Stimulated activated naive B cell treated with anti-CD40 and anti-IgM and Interleukin-4, amounts not matched to agents 10 μg/mL and 1 μg/mL and 100 μg/mL, for 72 hours (primary cell): ENCODE results near the gene FOXO3.

Experiments used
- ATAC-seq, 2 donors: fragments of 150-1000 bp; cut with Tn5 transposase; replicated peaks; 2 replicates each; pipeline ENCODE4 v1.10.0; 2021; ENCODE audit warnings: moderate library complexity in 1 of 2
- DNase-seq: peaks from one replicate; pipeline ENCODE4 v3.0.0; 2021
- H3K27ac Mint-ChIP-seq: one replicate; pipeline ENCODE4 v1.8.0; 2022; ENCODE audit warnings: mild to moderate bottlenecking, mixed read lengths
- H3K27me3 Mint-ChIP-seq, 2 donors: one replicate each; pipeline ENCODE4 v1.8.0; 2022; ENCODE audit warnings: mixed read lengths in 2 of 2
- H3K36me3 Mint-ChIP-seq, 2 donors: one replicate each; pipeline ENCODE4 v1.8.0; 2022; ENCODE audit warnings: mixed read lengths in 2 of 2, mild to moderate bottlenecking in 1 of 2
- H3K4me1 Mint-ChIP-seq, 2 donors: one replicate each; pipeline ENCODE4 v1.8.0; 2022; ENCODE audit warnings: mixed read lengths in 2 of 2, mild to moderate bottlenecking in 1 of 2
- H3K4me3 Mint-ChIP-seq, 2 donors: one replicate each; pipeline ENCODE4 v1.8.0; 2022; ENCODE audit warnings: mild to moderate bottlenecking in 2 of 2, mixed read lengths in 2 of 2, moderate library complexity in 1 of 2
- H3K9me3 Mint-ChIP-seq, 2 donors: one replicate each; pipeline ENCODE4 v1.8.0; 2022; ENCODE audit warnings: mixed read lengths in 2 of 2, mild to moderate bottlenecking in 1 of 2

Gene FOXO3

DNA sequence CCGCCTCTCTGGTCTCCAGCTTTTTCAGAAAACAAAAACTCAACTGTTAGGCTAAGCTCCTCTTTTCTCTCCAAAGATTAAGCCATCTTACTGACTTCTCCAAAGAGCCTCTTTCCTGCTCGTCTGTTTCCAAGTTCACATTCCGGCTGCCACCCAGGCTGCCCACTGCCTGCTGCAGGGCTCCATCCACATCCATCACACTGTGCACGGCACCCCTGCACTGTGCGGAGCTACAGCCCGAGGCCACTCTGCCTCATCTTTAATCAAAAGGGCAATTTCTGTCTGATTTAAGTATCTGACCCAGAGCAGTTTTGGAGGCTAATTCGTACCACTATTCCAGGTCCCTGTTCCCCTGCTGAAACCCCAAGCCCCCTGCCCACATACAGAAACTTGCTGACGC is 145.9 kb downstream of the FOXO3 start:
- H3K36me3 Mint-ChIP-seq = peaks cover 3% of the 10 kb centered on the region in 2 donors
- ATAC-seq = no peak
- no peak overlapping the region for H3K27ac Mint-ChIP-seq

DNA sequence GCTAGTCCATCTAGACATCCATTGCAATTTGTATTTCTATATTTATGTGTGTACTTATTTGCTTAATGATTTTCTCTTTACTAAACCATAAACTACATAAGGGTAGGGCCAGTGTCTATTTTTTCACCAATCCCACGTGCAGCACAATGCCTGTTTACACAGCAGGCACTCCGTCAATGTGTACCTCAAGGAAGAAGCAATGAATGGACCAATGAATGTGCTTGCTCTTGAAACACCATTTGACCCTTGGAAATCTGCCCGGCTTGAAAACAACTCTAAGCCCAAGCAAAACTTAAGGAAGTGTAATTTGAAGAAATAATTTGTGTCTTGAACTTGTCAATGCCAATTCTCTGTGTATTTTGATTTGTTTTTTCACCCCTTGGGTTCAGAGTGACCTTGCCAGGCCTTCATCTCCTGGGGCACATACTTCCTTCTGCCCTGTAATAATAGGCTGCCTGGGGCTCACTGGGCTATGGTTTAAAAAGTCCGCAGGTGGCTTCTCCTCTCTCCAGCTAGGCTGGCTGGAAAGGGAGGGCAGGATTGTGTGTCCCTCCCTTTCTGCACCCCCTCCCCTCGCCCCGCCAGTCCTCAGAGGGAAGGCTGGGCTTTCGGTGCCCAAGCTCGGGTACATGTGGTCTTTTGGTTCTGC is 146.7 kb downstream of the FOXO3 start:
- Mint-ChIP-seq H3K27me3 (no peaks in the 10 kb centered on the region), H3K4me1 (no peaks in the 10 kb centered on the region), H3K36me3 (no peaks in the 10 kb centered on the region), H3K4me3 (no peak overlapping the region), H3K9me3 (peaks cover 2 to 6% of the 10 kb centered on the region in 2 donors), H3K27ac (no peak overlapping the region)
- ATAC-seq (no peak), DNase-seq (no peak)

More for the DNA sequence above, 145.9 kb downstream of the FOXO3 start:
- no peak overlapping the region for H3K4me3 Mint-ChIP-seq
- H3K27me3 Mint-ChIP-seq = no peaks in the 10 kb centered on the region
- H3K9me3 Mint-ChIP-seq = peaks cover 5 to 9% of the 10 kb centered on the region in 2 donors
- no peaks in the 10 kb centered on the region for H3K4me1 Mint-ChIP-seq
- no peak for DNase-seq

DNA sequence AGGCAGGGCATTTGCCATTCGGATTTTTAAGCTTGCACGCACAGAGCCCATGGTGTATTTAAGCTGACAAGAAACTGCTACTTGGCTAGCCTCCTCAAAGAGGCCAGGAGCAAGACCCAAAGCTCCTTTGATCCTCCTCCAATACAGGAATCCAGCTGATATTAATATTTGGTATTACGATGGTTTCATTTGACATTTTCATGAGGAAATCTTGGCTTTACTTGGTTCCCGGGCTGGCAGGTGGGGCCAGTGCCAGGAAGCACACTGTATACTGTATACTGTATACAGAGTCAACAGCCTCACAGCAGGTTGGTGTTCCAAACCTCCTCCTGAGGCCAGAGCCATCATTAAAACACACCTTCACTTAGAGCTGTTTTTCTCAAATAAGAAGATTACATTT is 149.3 kb downstream of the FOXO3 start:
- Mint-ChIP-seq H3K27ac (no peak overlapping the region), H3K9me3 (peaks cover 0 to 3% of the 10 kb centered on the region in 2 donors), H3K4me1 (no peaks in the 10 kb centered on the region), H3K4me3 (no peak overlapping the region), H3K36me3 (no peaks in the 10 kb centered on the region), H3K27me3 (peaks cover 1 to 11% of the 10 kb centered on the region in 2 donors)
- ATAC-seq = no peak
- DNase-seq = no peak

DNA sequence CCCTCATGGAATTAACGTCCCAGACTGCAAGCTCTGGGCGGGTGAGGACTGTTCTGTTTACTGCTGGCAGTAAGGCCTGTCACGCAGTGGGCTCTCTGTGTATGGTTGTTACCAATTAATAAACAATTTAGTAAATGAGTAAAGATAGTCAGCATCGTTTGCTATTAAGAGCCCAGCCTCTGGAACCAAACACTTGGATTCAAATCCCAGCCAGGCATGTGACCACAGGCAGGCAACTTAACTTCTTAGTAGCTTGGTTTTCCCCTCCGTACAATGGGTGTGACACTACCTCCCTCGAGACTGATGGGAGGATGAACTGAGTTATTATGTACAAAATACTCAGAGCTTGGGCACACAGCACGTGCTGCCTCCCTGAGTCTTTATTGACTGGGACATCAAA is 149.8 kb downstream of the FOXO3 start:
- H3K4me1 Mint-ChIP-seq = no peaks in the 10 kb centered on the region
- no peak for ATAC-seq
- H3K36me3 Mint-ChIP-seq = no peaks in the 10 kb centered on the region
- DNase-seq = no peak
- no peak overlapping the region for H3K4me3 Mint-ChIP-seq
- peaks cover 0 to under 1% of the 10 kb centered on the region in 2 donors for H3K9me3 Mint-ChIP-seq
- H3K27me3 Mint-ChIP-seq = peaks cover 7 to 16% of the 10 kb centered on the region in 2 donors
- H3K27ac Mint-ChIP-seq = no peak overlapping the region

DNA sequence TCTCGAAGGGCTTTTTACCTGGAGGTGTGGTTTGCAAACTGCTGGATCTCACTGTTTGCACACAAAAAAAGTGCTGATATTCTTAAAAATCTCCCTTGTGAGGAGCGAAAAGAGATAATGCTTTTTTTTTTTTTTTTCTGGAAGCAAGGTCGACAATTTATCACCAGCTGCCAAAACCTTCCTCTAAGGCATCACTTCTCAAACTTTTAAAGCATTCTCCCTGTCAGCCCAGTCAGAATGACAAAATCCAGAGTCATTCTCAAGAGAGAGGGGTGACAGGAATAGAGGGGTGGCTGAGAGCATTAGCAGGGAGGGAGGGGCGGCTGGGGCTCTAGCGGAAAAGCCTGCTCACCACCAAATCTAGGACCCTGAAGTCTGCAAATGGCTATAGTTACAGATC is 150.4 kb downstream of the FOXO3 start:
- Mint-ChIP-seq H3K4me3 (no peak overlapping the region), H3K4me1 (no peaks in the 10 kb centered on the region), H3K27me3 (peaks cover 11 to 18% of the 10 kb centered on the region in 2 donors), H3K27ac (no peak overlapping the region), H3K36me3 (no peaks in the 10 kb centered on the region), H3K9me3 (no peaks in the 10 kb centered on the region)
- DNase-seq = no peak
- no peak for ATAC-seq

DNA sequence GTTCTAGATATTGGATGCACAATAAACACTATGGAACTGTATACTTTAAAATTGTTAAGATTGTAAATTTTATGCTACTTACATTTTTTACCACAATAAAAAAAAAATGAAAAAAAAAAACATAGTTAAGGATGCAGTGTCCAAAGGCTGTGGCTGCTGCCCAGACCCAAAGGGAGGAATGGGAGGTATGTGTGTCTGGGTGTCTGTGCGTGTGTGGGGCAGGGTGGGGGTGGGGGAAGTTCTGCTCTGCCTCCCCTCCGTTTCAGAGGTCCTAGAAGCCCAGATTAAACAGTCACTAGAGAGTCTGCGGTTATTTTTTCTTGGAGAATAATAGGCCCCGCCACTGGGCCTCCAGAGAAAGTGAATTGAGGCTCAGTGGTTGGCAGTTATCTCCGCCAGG is 151.1 kb downstream of the FOXO3 start:
- no peak for DNase-seq
- Mint-ChIP-seq H3K27ac (no peak overlapping the region), H3K36me3 (no peaks in the 10 kb centered on the region), H3K9me3 (no peaks in the 10 kb centered on the region), H3K4me3 (no peak overlapping the region), H3K4me1 (no peaks in the 10 kb centered on the region), H3K27me3 (peaks cover 11 to 18% of the 10 kb centered on the region in 2 donors)
- ATAC-seq = no peak

DNA sequence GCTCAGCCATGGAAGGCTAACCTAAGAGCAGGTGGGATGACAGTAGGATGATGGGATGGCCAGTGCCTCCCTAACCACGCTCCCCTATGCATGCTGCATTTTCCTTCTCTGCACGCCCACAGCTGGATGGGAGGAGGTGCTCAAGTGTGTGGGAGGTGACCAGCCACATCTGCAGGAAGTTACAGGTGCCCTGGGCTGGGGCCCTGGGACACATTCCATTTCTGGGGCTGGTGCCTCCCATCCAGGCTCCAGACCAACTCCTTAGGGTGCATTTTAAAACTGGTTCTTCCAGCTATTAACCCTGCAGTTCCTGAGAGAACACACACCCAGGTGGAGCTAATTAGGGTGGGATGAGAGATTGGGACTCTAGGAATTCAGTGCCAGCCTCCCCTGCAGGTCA is 152.2 kb downstream of the FOXO3 start:
- no peak for ATAC-seq
- peaks cover 11 to 23% of the 10 kb centered on the region in 2 donors for H3K27me3 Mint-ChIP-seq
- H3K4me1 Mint-ChIP-seq = no peaks in the 10 kb centered on the region
- H3K36me3 Mint-ChIP-seq = no peaks in the 10 kb centered on the region
- no peak for DNase-seq
- no peak overlapping the region for H3K27ac Mint-ChIP-seq
- H3K4me3 Mint-ChIP-seq = no peak overlapping the region
- H3K9me3 Mint-ChIP-seq = no peaks in the 10 kb centered on the region

DNA sequence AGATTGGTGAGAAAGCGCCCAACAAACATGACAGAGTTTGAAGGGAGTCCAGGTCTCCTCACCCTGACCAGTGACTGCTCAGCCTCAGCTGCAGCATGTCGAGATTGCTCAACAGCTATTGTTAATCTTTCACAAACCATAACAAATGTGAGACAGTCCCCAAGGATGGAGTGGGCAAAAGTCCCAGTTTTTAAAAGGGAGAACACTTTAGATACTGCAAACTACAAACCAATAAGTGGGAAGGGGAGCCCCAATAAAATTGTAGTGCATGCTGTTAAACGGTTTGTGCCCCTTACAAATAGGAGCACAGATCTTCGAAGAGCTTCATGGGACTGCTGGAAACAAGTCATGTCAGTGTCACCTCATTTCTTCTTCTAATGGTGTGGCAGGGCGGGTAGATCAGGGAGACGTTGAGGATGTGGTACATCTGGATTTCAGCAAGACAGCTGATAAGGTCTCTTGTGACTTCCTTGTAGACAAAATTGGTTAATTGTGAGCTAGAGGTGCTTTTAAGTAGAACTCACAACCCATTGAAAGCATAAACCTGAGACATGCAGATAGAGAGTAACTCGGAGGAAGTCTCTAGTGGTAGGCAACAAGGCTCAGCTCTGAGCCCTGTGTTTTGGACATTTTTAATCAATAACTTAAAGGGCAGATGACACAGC is 153.5 kb downstream of the FOXO3 start:
- DNase-seq (no peak), ATAC-seq (no peak)
- no peak overlapping the region for H3K27ac Mint-ChIP-seq

DNA sequence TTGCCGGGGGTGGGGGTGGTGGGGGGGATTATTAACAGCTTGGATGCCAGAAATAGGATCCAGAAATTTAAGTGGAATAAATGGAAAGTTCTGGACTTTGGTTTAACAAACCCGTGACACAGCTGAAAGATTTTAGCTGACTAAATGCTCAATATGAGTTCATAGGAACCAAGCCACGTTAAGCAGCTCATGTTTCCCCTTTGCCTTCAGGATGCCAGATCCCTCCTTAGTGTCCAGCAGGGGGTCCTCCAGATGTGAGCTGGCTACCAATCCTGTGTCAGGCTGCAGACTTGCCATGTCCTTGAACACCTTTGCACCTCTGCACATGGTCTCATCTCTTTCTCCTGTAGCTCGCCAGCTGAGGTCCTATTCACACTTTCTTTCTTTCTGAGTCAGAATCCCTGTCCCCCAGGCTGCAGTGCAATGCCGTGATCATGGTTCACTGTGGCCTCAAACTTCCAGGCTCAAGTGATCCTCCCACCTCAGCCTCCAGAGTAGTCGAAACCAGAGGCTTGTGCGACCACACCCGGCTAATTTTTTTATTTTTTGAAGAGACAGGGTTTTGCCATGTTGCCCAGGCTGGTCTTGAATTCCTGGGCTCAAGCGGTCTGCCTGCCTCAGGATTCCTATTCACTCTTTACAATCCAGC is 154.2 kb downstream of the FOXO3 start:
- no peak for ATAC-seq

More for the DNA sequence above, 153.5 kb downstream of the FOXO3 start:
- Mint-ChIP-seq H3K4me1 (no peaks in the 10 kb centered on the region), H3K27me3 (peaks cover 14 to 23% of the 10 kb centered on the region in 2 donors), H3K4me3 (no peak overlapping the region), H3K9me3 (no peaks in the 10 kb centered on the region), H3K36me3 (peaks cover 0 to 2% of the 10 kb centered on the region in 2 donors)

DNA sequence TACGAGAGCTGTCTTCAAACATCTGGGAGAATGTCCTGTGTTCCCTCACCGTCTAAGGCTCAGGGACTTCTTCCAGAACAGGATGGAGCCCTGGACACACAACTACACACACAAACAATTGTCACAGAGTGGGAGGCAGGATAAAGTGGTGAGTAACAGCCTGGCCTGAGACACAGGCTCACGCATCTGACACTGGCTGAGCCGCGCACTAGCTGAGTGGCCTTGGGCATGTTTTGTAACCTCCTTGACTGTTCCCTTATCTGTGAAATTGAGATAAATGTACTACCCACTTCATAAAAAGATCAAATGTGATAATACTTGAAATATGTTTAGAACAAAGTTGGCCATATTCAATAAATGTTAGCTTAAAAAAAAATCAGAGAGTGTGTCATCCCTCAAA is 155.1 kb downstream of the FOXO3 start:
- H3K27ac Mint-ChIP-seq = no peak overlapping the region
- DNase-seq = no peak
- no peaks in the 10 kb centered on the region for H3K9me3 Mint-ChIP-seq
- no peak overlapping the region for H3K4me3 Mint-ChIP-seq
- H3K27me3 Mint-ChIP-seq = peaks cover 17 to 25% of the 10 kb centered on the region in 2 donors
- ATAC-seq = no peak
- peaks cover 0 to under 1% of the 10 kb centered on the region in 2 donors for H3K4me1 Mint-ChIP-seq
- H3K36me3 Mint-ChIP-seq = peaks cover 0 to 3% of the 10 kb centered on the region in 2 donors

More for the DNA sequence above, 154.2 kb downstream of the FOXO3 start:
- no peaks in the 10 kb centered on the region for H3K4me1 Mint-ChIP-seq
- peaks cover 17 to 23% of the 10 kb centered on the region in 2 donors for H3K27me3 Mint-ChIP-seq
- peaks cover 0 to 3% of the 10 kb centered on the region in 2 donors for H3K36me3 Mint-ChIP-seq
- H3K27ac Mint-ChIP-seq = no peak overlapping the region
- H3K4me3 Mint-ChIP-seq = no peak overlapping the region
- no peak for DNase-seq
- H3K9me3 Mint-ChIP-seq = no peaks in the 10 kb centered on the region

DNA sequence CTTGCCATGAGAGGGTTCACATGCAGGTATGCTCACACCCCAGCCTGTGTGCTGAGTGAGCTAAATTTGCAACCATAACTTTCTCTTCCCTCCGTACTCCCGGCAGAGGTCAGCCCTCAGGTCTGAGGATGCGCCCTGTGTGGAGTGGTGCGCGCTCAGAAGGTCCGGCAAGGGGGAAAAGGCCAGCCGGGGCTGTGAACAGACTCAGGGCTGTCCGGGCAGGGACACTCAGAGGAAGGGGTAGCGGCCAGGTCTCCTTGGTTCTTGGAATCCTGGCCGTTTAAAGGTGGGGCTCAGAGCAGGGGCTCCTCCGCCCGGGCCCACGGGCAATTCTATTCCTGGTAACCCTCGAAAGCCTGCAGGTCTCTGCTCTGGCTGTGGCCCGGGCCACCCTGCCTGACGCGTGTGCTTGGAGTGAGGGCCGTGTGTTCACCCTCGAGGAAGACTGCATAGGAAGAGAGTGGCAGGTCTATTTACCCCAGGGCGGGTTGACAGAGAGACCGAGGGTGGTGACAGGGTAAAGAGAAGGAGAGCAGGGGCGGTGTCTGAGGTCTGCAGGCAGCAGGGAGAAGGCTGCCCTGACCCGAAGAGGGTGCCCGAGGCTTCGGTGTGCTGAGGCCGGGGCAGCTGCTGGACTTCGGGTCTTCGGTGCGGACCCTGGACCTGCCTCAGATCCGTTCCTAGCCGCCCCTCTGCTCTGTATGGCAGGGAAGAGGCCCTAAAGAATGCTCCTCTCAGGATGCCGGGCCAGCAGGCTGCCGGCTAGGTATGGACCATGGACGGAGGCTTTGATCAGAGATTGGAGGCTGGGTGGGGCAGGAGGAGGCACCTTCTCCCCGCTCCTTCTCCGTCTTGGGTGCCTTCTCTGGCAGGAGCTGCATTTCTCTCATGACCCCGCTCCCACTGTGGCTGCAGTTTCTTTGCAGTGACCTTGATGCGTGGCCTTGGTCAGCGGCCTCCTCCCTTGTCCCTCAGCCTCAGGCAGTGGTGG is 156.4 kb downstream of the FOXO3 start:
- peaks cover 27 to 34% of the 10 kb centered on the region in 2 donors for H3K27me3 Mint-ChIP-seq
- peaks cover 3 to 10% of the 10 kb centered on the region in 2 donors for H3K4me1 Mint-ChIP-seq
- no peak overlapping the region for H3K4me3 Mint-ChIP-seq
- ATAC-seq (no peak), DNase-seq (no peak)
- peaks cover 0 to 3% of the 10 kb centered on the region in 2 donors for H3K36me3 Mint-ChIP-seq
- no peak overlapping the region for H3K27ac Mint-ChIP-seq
- H3K9me3 Mint-ChIP-seq = no peaks in the 10 kb centered on the region

DNA sequence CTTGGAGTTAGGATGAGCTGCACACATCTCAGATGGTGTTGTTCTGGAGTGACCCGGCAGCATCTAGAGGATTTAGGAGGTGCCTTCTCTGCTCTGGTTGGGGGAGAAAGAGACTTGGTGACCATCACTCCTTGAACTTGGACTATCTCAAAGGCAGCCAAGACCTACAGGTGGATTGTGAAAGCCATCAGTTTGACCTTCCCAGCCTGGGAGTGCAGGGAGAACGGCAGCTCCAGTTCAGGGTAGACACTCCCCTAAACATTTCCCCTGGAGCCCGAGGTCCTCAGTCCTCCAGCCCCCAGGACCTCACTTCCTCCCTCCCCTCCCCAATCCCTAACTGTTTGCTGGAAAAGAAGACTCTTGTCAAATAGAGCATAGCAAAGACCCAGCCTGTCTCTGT is 158.8 kb downstream of the FOXO3 start:
- peaks cover 6 to 8% of the 10 kb centered on the region in 2 donors for H3K36me3 Mint-ChIP-seq
- H3K27ac Mint-ChIP-seq = no peak overlapping the region
- peaks cover 3 to 10% of the 10 kb centered on the region in 2 donors for H3K4me1 Mint-ChIP-seq
- no peak for DNase-seq
- peaks cover 5 to 6% of the 10 kb centered on the region in 2 donors for H3K9me3 Mint-ChIP-seq
- peaks cover 25 to 27% of the 10 kb centered on the region in 2 donors for H3K27me3 Mint-ChIP-seq
- H3K4me3 Mint-ChIP-seq = no peak overlapping the region
- no peak for ATAC-seq

DNA sequence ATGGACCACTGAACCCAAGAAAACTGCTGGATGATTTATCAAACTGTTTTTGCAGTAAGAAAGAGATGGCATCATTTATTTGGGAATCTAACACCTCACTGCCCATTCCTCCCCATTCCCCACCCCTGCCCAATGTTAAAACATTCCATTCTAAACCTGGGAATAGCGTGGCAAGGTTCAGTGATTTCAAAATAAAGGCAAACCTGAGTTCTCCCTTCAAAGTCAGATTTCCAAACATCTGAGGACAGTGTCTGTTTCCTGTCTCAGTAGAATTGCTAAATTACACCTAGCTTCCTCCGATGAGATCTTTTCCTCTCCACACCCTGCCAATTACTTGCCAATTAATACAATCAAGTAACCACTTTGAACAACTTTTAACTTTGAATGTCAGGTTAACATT is 160.1 kb downstream of the FOXO3 start:
- ATAC-seq (no peak), DNase-seq (no peak)
- Mint-ChIP-seq H3K27ac (no peak overlapping the region), H3K27me3 (peaks cover 16 to 18% of the 10 kb centered on the region in 2 donors), H3K9me3 (peaks cover 5 to 6% of the 10 kb centered on the region in 2 donors), H3K4me3 (no peak overlapping the region), H3K36me3 (peaks cover 6 to 8% of the 10 kb centered on the region in 2 donors), H3K4me1 (peaks cover 3 to 10% of the 10 kb centered on the region in 2 donors)

DNA sequence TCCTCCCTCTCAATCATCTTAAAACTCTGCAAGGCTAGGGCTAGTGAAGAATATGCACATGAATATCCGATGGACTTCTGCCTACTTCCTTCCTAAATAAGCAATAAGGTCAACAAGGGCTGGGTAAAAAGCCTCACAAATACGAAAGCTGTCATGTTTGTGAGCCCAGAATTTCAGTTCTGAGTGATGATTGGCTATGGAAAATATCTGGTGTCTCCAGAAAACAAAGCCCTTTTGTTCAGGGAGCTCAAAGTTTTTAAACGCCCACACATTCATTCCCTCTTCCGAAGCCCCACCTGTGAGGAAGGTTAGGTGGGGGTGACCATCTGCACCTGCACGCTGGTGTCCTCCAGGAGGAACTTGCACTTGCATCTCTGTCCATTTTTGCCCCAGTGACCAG is 160.6 kb downstream of the FOXO3 start:
- peaks cover 6 to 8% of the 10 kb centered on the region in 2 donors for H3K36me3 Mint-ChIP-seq
- DNase-seq = no peak
- H3K27me3 Mint-ChIP-seq = peaks cover 16 to 17% of the 10 kb centered on the region in 2 donors
- no peak overlapping the region for H3K27ac Mint-ChIP-seq
- H3K4me3 Mint-ChIP-seq = no peak overlapping the region
- H3K9me3 Mint-ChIP-seq = peaks cover 5 to 6% of the 10 kb centered on the region in 2 donors
- no peak for ATAC-seq
- H3K4me1 Mint-ChIP-seq = peaks cover 3 to 10% of the 10 kb centered on the region in 2 donors
